OCI-LY1 (cell line): ENCODE data around the gene PTPRD.

ENCODE experiments used
- H2AFZ ChIP-seq: fragments of 200-600 bp; sonication (generic), shearing (Covaris generic); 2 replicates; pipeline ENCODE4 v1.6.0; 2014; ENCODE audit warnings: antibody characterized with exemption, mild to moderate bottlenecking, low read length
- H3F3A ChIP-seq: fragments of 200-600 bp; sonication (generic), shearing (Covaris generic); 2 replicates; pipeline ENCODE4 v1.6.0; 2014; ENCODE audit warnings: mild to moderate bottlenecking, antibody characterized with exemption, low read length, moderate library complexity; ENCODE audit not compliant: insufficient read depth
- H3K27ac ChIP-seq: fragments of 200-600 bp; sonication (generic); 2 replicates; pipeline ENCODE4 v1.5.1; 2014; ENCODE audit warnings: low read length, mixed run types, mild to moderate bottlenecking, low read depth; ENCODE audit not compliant: poor library complexity, severe bottlenecking
- H3K27me3 ChIP-seq: fragments of 200-600 bp; sonication (generic); 2 replicates; pipeline ENCODE4 v1.6.0; 2014; ENCODE audit warnings: antibody characterized with exemption, mild to moderate bottlenecking, low read length, moderate library complexity; ENCODE audit not compliant: insufficient read depth
- H3K36me3 ChIP-seq: fragments of 200-600 bp; sonication (generic); 2 replicates; pipeline ENCODE4 v1.6.1; 2014; ENCODE audit warnings: mild to moderate bottlenecking, antibody characterized with exemption, low read length, moderate library complexity, mixed read lengths; ENCODE audit not compliant: insufficient read depth
- H3K4me1 ChIP-seq: fragments of 200-600 bp; sonication (generic); 2 replicates; pipeline ENCODE4 v1.5.1; 2014; ENCODE audit warnings: mild to moderate bottlenecking, low read length, moderate library complexity; ENCODE audit not compliant: insufficient read depth, severe bottlenecking
- H3K4me2 ChIP-seq: fragments of 200-600 bp; sonication (generic), shearing (Covaris generic); 2 replicates; pipeline ENCODE4 v1.6.1; 2014; ENCODE audit warnings: low read length
- H3K4me3 ChIP-seq: fragments of 200-600 bp; sonication (generic); 2 replicates; pipeline ENCODE4 v1.5.1; 2014; ENCODE audit warnings: low read length, low read depth, mild to moderate bottlenecking, mixed read lengths; ENCODE audit not compliant: poor library complexity, severe bottlenecking
- H3K79me2 ChIP-seq: fragments of 200-600 bp; shearing (Covaris generic); 2 replicates; pipeline ENCODE4 v1.6.1; 2016; ENCODE audit warnings: mixed run types, low read length, mixed read lengths; ENCODE audit not compliant: insufficient read depth
- H3K9ac ChIP-seq: fragments of 200-600 bp; sonication (generic), shearing (Covaris generic); 2 replicates; pipeline ENCODE4 v1.6.1; 2014; ENCODE audit warnings: mild to moderate bottlenecking, low read length, mixed read lengths
- H3K9me2 ChIP-seq: fragments of 200-600 bp; sonication (generic), shearing (Covaris generic); 2 replicates; pipeline ENCODE4 v1.6.1; 2014; ENCODE audit warnings: low read depth, mild to moderate bottlenecking, low read length, mixed read lengths
- H3K9me3 ChIP-seq: fragments of 200-600 bp; shearing (Covaris generic); 2 replicates; pipeline ENCODE4 v1.6.1; 2014; ENCODE audit warnings: low read length, mixed read lengths
- H4K20me1 ChIP-seq: fragments of 200-600 bp; sonication (generic), shearing (Covaris generic); 2 replicates; pipeline ENCODE4 v1.6.0; 2016; ENCODE audit warnings: mild to moderate bottlenecking, low read length; ENCODE audit not compliant: insufficient read depth
- CTCF ChIP-seq: fragments of 200-600 bp; sonication (generic), shearing (Covaris generic); IDR thresholded peaks from 2 replicates; pipeline ENCODE4 v1.5.1; 2017; ENCODE audit warnings: mild to moderate bottlenecking, antibody characterized with exemption, low read length, moderate library complexity, mixed read lengths
- EZH2 ChIP-seq: fragments of 200-600 bp; sonication (generic), shearing (Covaris generic); IDR thresholded peaks from 2 replicates; pipeline ENCODE4 v1.8.0; 2017; ENCODE audit warnings: borderline replicate concordance, mixed run types, mild to moderate bottlenecking, antibody characterized with exemption, low read length, moderate library complexity, mixed read lengths

PTPRD gene

GRCh38 chr9:8627976-8628679 is 1984.7 kb downstream of the PTPRD start:
- TF ChIP-seq EZH2 (no peak), CTCF (no peak)
- no peak overlapping the region for H3K27ac ChIP-seq
- no peaks in the 10 kb centered on the region for H3K36me3 ChIP-seq
- no peaks in the 10 kb centered on the region for H3K27me3 ChIP-seq
- H2AFZ ChIP-seq, result no peak overlapping the region
- H4K20me1 ChIP-seq, result no peaks in the 10 kb centered on the region
- H3F3A ChIP-seq, result no peaks in the 10 kb centered on the region
- no peak overlapping the region for H3K9ac ChIP-seq
- H3K4me2 ChIP-seq, result no peak overlapping the region
- H3K9me2 ChIP-seq, result no peaks in the 10 kb centered on the region
- H3K4me3 ChIP-seq, result no peak overlapping the region
- no peaks in the 10 kb centered on the region for H3K79me2 ChIP-seq
- no peaks in the 10 kb centered on the region for H3K9me3 ChIP-seq
- no peaks in the 10 kb centered on the region for H3K4me1 ChIP-seq

GRCh38 chr9:8622871-8623270 is 1989.9 kb downstream of the PTPRD start:
- Histone ChIP-seq H3K4me1 (no peaks in the 10 kb centered on the region), H3K36me3 (no peaks in the 10 kb centered on the region), H3K9me3 (no peaks in the 10 kb centered on the region), H3K4me3 (no peak overlapping the region), H3F3A (no peaks in the 10 kb centered on the region), H3K79me2 (no peaks in the 10 kb centered on the region), H3K27me3 (no peaks in the 10 kb centered on the region), H3K9me2 (no peaks in the 10 kb centered on the region), H3K4me2 (no peak overlapping the region), H2AFZ (no peak overlapping the region), H4K20me1 (no peaks in the 10 kb centered on the region), H3K27ac (no peak overlapping the region), H3K9ac (no peak overlapping the region)
- TF ChIP-seq CTCF, result no peak
- no peak for TF ChIP-seq EZH2

DNA sequence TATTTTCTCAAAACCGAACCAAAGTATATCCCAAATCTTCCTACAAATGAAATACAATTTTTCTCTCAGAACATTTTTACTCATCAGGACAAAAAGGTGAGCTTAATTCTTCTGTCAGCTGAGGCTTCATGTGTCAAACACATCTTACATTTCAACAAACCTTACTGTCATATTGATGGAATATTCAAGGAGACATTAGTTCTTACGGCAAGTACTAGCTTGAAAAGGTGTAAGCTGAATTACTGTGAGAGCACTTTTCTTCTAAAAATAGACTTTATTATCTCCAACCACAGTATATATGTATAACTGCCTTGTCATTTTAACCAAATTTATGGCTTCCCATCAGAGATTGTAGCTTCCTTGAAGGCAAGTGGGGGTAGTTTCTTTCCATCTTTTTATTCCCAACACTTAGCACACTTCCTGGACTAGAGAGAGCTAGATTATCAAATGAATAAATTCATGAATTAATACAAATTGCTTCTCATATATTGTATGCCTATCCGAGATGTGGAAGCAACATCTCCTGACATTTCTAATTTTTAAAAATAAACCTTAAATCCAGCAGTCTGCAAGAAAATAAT is 1990.5 kb downstream of the PTPRD start:
- TF ChIP-seq EZH2, result no peak
- no peaks in the 10 kb centered on the region for H3K36me3 ChIP-seq
- H3K4me3 ChIP-seq, result no peak overlapping the region
- H3K4me2 ChIP-seq, result no peak overlapping the region
- no peaks in the 10 kb centered on the region for H3K9me2 ChIP-seq
- H4K20me1 ChIP-seq, result no peaks in the 10 kb centered on the region
- H3K27me3 ChIP-seq, result no peaks in the 10 kb centered on the region
- no peak overlapping the region for H3K9ac ChIP-seq
- no peaks in the 10 kb centered on the region for H3F3A ChIP-seq
- no peak overlapping the region for H3K27ac ChIP-seq
- no peak overlapping the region for H2AFZ ChIP-seq
- H3K4me1 ChIP-seq, result no peaks in the 10 kb centered on the region
- no peaks in the 10 kb centered on the region for H3K79me2 ChIP-seq
- H3K9me3 ChIP-seq, result no peaks in the 10 kb centered on the region

DNA sequence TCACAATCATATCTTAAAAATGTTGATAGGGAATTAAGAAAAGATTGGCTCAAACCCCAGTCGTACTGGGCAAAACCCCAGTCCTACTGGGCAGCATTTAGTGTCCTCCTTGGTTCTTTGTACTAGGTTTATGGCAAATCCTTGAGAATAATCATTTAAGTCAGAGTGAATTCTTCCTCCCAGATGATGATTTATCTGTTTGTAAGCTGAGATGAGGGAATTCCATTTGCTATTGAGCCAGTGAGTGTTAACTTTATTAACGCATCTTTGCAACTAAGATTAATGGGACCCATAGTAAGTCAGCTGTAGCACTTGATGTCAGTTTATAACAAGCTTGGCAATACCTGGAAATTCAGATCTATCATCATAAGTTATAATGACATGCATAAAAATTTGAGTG is 1991.4 kb downstream of the PTPRD start:
- no peak overlapping the region for H3K9ac ChIP-seq
- no peak overlapping the region for H3K4me3 ChIP-seq
- H3K9me3 ChIP-seq, result no peaks in the 10 kb centered on the region
- no peaks in the 10 kb centered on the region for H3K79me2 ChIP-seq
- TF ChIP-seq EZH2 (no peak), CTCF (no peak)
- H3K36me3 ChIP-seq, result no peaks in the 10 kb centered on the region
- H3K4me1 ChIP-seq, result no peaks in the 10 kb centered on the region
- no peaks in the 10 kb centered on the region for H3K27me3 ChIP-seq
- H3K9me2 ChIP-seq, result no peaks in the 10 kb centered on the region
- H3F3A ChIP-seq, result no peaks in the 10 kb centered on the region
- no peak overlapping the region for H3K27ac ChIP-seq
- no peaks in the 10 kb centered on the region for H4K20me1 ChIP-seq
- no peak overlapping the region for H3K4me2 ChIP-seq
- no peak overlapping the region for H2AFZ ChIP-seq
